NCI-H345 (cell line): Measurements from ENCODE around the gene ASTN2.

ENCODE experiments used
- DNase-seq: peaks from one replicate; lab custom pipeline; 2025; lab: John Stamatoyannopoulos, UW

The ASTN2 gene

DNA sequence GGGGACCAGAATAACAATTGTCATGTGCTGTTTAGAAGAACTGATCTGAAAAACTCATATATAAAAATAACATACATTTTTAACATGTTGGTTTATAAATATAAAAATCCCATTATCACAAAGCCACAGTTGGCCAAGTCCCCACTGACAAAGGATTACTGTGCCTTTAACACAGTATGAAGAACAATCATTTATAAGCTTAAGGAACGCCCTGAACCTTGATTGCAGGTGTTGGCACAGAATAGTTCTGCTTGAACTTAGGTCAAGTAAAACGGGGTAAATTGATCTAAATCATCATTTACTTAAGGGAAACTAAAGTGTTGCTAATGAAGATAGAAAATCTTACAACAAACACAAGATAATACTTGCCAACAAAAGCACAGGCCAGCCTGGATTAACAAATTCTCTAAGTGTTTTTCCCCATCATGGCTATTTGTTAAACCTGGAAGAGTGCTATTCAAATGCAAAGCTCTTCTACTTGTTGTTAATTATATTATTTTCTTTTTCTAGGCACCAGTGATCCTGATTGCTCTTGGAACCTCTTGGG lies 46.1 kb downstream of the ASTN2 start:
- DNase-seq: no peak

DNA sequence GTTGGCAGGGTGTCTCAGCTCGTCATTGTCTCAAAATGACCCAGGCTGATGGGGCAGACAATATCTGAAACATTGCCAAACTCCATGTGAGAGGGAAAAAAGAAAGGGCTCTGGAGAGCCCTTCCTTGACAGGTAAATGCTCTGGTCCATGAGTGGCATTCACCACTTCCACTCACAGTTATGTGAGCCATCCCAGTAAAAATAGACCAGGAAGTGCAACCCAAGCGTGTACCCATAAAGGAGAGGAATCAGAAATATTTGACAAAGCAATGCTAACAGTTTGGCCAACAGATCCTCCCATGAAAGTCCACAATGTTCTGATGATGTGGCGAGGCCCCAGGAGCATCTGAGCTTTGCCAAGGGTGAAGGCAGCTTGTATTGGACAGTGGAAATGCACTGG lies 49.4 kb downstream of the ASTN2 start:
- peak; percentile 74 for DNase-seq

DNA sequence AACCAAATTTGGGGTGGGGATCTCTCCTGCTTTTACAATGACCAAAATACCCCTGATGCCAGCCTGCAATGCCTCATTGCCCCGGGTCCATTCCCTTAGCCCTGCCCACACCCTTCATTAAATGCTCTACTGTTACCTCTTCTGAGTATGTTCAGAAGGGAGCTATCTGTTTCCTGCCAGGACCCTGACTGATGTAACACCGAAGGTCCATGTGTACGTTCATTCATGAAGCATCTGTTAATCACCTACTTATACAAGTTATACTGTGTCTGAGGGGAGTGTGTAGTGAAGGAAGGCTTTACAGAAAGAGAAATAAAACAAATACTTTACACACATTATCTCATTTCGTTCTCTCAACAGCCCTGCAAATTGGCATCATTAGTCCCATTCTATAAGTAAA lies 51.9 kb downstream of the ASTN2 start:
- DNase-seq: no peak

DNA sequence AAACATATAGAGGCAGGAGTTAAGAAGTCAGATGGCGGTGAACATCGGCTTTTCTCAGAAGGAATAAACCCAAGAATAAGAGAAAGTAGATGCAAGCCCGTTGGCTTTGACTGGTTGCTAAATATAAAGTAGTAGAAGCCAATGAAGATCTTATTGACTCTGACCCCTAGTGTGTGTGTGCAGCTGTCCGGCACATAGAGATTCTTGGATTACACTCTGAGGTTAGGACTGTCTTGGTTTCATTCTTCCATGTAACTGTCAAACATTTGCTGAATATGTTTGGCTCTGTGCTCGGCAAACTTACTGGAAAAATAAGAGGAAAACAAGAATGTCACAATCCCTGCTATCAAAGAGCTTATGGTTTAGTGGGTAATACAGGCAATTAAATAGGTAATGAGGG lies 54.9 kb downstream of the ASTN2 start:
- DNase-seq: no peak

DNA sequence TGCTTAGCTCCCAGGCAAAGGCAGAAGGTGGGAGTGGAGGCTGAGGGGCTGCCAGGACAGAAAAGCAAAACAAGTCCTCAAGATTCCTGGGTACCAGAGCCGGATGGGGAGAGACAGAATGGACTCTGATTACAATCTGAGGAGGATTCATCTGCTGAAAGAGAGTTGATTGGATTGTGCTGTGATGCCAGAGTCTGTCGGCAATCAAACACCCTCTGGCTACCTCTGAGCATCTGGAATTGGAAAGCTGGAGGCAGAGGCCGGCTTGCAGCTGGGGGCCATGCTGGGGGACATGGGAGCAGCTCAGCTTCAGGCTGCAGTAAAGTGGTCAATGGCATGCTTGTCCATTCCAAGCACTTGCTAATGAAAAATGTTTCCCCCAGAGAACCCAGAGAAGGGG lies 59.3 kb downstream of the ASTN2 start:
- DNase-seq: no peak

DNA sequence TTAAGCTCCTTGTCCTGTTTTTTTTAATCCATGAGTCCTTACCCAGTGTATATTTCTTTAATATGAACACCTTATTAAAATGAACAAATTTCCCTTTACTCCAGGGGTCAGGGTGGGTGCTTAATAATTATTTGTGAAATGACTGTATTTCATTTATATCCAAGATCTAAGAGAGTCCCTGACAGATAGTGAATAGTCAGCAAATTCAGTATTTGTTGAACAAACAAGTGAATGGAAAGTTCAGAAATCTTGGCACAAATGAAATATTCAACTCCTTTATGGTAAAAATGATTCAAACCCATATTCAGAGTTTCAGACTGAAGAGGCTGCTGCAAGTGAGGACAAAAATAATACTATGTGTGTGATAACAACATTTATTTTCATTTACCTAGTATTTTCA lies 59.9 kb downstream of the ASTN2 start:
- DNase-seq: no peak

DNA sequence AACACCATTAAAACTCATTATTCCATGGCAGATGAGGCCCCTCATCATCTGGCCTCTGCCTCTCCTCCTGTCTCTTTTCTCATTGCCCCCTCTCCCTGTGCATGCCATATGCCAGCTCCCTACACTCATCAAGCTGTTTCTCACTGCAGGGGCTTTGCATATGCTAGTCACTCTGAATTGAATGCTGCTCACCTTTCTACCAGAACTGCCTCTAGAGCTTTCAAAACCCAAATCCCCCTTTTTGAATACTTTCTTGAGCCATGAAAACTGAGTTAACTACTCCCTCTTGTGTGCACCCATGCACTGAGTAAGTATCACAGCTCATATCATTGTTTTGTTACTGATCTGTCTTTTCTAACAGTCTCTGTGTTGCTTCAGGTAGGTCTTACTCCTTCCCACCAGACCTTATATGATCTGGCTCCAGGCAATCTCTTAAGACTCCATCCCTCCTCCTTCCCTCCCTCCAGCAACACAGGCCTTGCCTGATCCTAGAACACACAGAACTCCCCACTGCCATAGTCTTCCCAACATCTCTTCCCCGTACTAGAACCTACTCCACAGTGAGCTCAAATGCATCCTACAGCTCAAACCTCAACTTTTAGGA lies 60.5 kb downstream of the ASTN2 start:
- no peak for DNase-seq

DNA sequence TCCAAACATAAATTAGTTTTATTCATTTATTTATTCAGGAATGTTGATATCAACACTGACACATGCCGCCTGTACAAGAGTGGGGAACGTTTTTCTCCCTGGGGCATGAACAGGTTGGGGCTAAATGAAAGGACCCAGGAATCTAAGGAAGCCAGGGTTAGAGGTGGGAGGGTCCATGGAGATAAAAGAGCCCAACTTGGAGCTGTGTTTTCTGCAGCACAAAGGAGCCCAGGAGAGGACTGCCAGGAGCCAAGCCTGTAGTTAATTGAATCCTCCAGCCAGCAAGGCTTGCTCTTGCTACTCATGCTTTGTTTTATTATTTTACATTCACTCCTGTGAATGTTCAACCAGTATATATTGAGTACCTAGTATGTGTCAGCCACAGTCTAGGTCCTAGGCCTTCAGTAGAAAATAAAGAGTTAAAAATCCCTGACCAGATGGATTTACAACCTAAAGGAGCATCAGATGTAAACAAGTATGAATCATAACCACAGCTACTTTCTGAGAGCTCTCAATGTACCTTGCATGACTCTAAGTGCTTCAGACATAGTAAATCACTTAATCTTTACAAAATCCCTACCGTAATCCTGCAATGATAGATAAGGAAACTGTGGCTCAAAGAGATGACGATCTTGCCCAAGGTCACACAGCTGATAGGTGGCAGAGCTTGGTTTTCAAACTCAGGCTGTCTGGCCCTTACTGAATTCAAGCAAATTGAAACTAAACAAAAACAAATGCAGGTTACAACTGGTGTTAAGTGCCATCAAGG lies 69.8 kb downstream of the ASTN2 start:
- DNase-seq: no peak

DNA sequence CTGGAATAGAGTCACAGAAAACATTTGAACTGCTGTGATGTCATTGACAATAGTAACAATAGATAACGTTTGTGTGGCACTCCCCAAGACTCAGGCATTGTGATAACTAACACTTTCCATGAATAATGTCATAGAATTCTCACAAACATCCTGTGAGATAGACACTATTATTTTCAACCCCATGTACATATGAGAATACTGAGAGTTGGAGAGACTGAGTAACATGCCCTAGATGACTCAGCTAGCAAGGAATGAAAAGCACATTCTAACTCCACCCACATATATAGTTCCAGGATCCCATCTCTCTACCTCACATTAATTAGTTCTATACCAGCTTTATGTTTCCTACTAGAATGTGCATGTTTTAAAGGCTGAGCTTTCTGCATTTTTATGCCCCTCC lies 71.4 kb downstream of the ASTN2 start:
- DNase-seq: no peak

DNA sequence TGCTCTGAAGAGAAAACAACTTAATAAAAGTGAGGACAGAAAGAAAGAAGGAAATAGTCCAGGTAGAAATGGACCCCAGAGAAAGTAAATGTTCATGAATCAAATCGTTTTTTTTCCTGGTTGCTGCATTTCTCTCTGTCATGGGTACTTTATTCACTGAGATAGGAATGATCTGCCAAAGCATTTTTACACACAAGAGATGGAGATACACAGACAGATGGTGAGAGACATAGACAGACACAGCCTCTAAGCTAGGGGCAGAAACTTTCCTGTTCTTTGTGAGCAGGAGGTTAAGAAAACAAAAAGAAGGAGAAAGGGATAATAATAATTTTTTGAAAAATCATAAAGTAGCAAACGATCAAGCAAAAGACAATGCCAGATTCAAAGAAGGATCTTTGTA lies 73.7 kb downstream of the ASTN2 start:
- no peak for DNase-seq

DNA sequence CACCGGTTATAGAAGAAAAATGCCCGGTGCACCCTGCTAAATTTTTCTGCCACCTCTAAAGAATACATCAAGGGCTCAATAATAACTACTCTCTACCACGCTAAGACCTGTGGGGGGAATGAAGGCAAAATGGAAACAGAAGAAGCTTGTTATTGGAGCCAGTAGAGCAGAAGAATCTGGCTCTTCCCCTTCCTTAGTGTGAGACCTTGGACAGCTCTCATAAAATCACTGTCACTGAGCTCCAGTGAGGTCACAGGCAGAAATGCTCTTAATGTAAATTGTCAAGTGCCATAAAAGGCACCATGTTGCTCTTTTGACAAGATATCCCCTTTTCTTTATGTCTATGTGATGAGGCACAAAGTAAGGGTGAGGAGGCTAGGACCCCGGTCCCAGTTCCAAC lies 74.4 kb downstream of the ASTN2 start:
- DNase-seq: no peak

DNA sequence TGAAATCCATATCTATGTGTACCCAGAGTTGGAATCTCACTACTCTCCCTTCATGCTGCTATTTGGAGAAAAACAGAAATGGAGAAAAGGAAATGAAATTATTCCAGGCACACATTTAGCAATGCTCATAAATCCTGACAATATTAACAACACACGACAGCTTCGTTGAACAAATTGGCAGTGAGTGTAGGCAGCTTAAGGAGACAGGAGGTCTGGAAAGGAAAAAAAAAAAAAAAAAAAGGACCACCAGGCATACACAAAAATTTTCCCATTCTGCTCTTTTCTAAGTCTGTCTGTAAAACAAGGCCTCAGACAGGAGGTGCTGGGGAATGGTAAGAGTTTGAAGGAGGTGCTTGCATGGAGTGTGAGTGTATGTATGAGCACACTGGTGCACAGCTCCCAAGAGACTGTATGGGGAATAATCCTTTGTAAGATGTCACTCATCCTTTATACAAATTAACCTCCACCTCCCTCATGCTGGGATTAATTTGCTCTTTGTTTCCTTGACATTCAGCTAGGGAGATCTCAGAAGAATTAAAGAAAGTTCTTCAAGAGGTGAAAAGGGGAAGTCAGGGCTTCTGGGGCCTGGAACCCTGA lies 78.9 kb downstream of the ASTN2 start:
- no peak for DNase-seq

DNA sequence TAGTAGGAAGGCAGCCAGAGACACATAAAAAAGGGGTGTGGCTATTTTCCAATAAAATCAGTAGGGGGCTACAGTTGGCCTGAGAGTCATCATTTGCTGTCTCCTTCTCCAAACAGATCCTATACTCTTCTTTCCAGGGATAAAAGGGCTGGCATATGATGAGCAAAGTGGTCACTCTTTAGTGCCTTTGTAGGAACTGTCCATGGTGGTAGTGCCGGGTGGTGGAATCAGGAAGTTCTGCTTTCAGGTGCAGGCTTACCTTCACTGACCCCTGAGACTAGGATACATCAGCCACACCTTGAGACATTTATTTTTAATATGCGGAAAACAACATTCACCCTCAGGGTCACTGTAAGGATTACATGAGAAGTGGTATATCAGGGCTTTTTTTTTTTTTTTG lies 80.8 kb downstream of the ASTN2 start:
- no peak for DNase-seq

DNA sequence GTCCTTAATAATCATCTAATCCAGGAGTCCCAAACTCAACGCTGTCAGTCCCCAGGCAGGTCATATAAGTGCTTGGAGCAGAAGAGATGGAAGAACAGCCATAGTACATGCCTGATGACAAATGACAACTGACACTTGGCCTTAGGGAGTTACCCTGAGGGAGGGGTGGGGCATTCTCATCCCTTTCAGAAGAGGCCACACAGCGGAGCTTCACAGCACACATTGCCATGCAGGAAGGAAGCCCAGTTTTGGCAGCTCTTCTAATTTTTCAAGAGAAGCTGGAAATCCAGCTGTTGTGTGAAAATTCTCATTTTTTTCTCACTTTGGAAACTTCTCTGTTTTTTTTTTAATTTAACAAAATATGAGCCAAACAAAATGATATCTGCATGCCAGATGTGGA lies 89.0 kb downstream of the ASTN2 start:
- DNase-seq: no peak

DNA sequence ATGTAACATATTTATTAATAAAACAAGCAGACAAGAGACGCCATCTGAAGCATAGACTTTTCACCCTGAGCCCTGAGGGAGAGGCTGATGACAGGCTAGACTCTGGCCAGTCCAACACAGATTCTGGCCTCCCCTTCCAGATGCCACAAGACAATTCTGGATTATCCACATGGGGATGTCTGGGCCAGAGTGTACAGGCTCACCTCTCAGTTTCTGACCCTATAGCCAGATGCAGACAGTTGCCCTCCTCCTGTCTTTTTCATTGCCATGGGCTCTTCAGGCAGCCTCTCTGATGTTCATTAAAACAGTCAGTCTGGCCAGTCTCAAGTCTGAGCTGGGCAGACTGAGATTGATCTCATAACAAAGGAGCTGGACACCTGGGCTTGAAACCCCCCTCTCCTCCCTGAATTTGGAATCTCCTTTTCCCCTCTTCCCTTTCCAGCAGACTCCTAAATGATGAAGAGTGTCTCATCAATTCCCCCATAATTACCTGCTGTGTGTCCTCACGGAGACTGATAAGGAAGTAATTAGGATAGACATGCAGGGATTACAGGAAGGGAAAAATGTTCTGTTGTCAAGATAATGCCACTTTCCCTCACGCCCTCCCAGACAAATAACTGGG lies 89.6 kb downstream of the ASTN2 start:
- no peak for DNase-seq

DNA sequence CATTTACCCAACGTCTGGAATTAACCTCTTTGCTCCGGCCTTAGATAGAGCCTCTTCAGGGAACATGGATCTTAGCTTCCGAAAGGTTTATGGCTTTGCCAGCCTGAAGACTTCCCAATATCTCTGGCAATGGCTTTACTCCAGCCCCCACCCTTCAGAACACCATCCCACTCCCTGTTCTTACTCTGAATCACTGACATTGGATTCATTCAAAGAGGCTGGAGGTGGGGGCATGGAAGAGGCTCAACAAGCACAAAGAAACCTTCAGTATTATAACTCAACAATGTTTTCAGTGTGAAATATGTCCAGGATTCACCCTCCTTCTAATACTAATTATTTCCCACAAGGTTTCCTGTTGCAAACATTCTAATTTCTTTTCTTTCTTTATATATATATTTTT lies 91.5 kb downstream of the ASTN2 start:
- no peak for DNase-seq

DNA sequence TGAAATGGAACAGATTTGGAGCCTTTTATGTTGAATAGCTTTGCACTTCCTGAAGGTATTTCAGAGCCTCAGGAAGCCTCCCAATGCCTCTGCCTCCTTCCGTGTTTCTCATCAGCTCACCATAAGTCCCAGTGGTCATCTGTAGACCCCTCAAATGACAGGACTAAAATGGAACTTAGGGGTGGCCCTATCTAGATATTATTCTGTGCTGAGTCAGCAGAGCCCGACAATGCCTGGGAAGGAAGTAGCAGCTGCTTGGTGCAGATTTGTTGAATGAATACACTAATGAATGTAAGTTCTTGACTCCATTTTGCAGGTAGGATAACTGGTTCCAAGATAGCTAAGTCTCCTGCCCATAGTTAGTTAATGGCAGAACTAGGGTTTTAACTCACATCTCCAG lies 97.7 kb downstream of the ASTN2 start:
- no peak for DNase-seq

DNA sequence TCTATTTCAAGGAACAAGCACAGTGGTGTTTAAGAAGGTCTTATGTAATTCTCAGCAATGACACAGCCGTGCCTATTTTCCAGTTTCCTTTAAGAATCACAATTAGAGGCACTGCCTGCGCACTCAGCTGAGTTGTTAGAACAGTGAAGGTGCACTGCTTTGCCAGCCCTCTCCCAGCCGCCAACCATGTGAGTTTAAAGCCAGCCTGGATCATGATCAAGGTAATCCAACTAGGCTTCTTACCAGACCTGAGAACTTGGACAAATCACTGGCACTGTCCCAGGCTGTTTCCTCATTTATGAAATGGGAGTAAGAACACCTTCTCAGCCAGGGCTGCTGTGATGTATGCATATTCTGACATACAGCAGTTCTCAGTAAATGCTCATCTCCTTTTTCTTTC lies 99.6 kb downstream of the ASTN2 start:
- DNase-seq: no peak

DNA sequence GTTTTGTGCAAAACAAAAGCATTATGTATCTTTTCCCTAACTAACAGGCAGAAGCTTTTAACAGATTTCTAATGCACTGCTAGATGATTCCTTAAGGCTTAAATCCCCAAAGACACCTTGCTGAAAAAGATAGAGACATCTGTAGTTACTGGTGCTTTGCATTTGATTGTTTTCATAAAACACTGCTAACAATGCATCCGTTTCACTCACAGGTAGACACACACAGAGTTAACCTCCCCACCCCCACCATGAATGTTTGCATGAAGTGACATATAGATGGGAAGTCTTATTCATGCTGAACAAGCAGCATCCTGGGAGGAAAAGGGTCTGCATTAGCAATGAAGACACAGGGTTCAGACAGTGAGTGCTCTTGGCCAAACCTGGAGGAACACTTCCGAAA lies 100.9 kb downstream of the ASTN2 start:
- no peak for DNase-seq

DNA sequence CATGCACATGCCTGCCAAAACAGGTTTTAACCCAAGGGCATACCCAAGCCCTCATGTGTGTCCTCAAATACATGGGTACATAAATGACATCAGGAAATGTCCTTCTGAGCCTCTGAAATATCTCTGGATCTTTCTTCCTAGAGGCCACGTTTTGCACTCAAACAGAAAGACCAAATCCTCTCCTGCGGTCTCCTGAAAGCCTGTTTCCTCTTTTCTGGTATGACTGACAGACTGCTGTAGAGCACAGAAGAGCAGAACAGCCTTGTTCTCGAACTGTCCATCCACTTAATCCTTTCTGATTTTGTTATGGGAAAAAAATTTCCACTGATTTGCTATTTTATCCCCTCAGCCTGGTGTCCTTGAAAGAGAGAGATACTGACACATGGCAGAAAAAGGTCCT lies 107.2 kb downstream of the ASTN2 start:
- DNase-seq: no peak

DNA sequence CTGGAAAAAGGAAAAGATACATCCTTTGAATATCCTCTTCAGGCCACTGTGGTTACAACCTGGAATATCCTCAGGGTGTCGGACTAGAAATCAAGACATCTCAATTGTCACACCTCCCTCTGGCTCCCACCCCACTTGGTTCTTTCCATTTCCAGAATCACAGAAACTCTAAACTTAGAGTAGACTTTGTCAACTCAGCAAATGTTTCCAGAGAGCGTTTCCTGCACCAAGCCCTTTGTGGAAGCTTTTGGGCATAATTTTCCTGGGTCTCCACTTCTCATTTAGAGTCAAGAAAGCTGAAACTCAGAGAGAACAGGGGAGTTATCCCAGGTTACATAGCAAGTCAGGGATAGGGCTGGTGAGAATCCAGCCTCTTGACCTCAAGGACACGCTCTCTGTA lies 108.8 kb downstream of the ASTN2 start:
- DNase-seq: no peak

DNA sequence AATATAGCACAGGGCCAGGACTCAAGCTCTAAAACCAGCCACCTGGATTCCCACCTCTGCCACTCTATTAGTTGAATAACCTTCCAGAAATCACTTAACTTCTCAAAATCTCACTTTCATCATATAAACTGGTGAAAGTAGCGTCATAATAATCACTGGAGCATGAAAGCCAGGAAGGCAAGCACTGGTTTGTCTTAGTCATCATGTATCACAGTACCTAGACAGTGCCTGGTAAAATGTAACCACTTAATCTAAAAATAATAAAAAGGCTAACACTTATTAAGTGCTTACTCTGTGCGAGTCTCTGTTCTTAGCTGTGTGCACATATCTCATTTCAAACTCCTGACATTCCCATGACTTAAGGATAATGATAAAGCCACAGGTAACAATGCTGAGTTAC lies 109.4 kb downstream of the ASTN2 start:
- no peak for DNase-seq

DNA sequence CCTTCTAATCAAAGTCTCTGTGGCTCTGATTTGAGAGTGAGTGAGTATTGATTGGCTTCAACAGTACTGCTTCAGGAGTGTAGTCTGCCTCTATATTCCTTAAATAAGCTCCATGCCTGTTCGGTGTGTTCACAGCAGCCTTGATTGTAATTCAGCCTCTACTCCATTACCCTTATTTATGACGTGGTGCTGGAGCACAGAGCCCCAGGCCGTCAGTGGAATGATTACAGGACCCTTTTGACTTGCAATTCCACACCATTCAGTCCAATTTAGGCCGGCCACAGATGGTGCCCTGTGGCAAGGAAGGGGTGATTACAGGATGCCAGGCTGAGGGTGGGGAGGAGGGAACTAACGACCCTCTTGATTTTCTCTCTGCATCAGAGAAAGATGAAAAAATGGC lies 110.3 kb downstream of the ASTN2 start:
- no peak for DNase-seq
